Osteoblast (primary cell): ENCODE results near the gene SYDE1. TPM values are rescaled to one million over a fixed set of nuclear protein-coding genes. Genes with fewer than 3 reads are reported as not detected.

Source experiments
- DNase-seq: peaks from one replicate; pipeline ENCODE4 v3.0.0; 2011; ENCODE audit warnings: low spot score, mixed read lengths; ENCODE audit not compliant: insufficient read length; ENCODE audit errors: missing footprints
- H2AFZ ChIP-seq: 2 replicates; pipeline ENCODE4 v1.6.0; 2011; ENCODE audit warnings: mild to moderate bottlenecking, low read length
- H3K27ac ChIP-seq: 2 replicates; pipeline ENCODE4 v1.5.1; 2011; ENCODE audit warnings: mild to moderate bottlenecking, low read depth, low read length, moderate library complexity
- H3K27me3 ChIP-seq: 2 replicates; pipeline ENCODE4 v1.6.0; 2012; ENCODE audit warnings: mild to moderate bottlenecking, control low read depth, inconsistent platforms, low read length, moderate library complexity; ENCODE audit not compliant: insufficient read depth
- H3K36me3 ChIP-seq: 2 replicates; pipeline ENCODE4 v1.5.1; 2011; ENCODE audit warnings: mild to moderate bottlenecking, low read length, control low read depth, moderate library complexity; ENCODE audit not compliant: insufficient read depth
- H3K4me1 ChIP-seq: 2 replicates; pipeline ENCODE4 v1.5.1; 2011; ENCODE audit warnings: mild to moderate bottlenecking, low read length, control low read depth, moderate library complexity; ENCODE audit not compliant: insufficient read depth
- H3K4me2 ChIP-seq: 2 replicates; pipeline ENCODE4 v1.6.0; 2011; ENCODE audit warnings: mild to moderate bottlenecking, low read length; ENCODE audit not compliant: insufficient read depth
- H3K4me3 ChIP-seq: fragments of 200-600 bp; sonication (generic); 3 replicates; pipeline ENCODE4 v1.5.1; 2012; ENCODE audit warnings: mild to moderate bottlenecking, low read length, inconsistent platforms; ENCODE audit not compliant: insufficient read depth
- H3K79me2 ChIP-seq: 2 replicates; pipeline ENCODE4 v1.6.0; 2012; ENCODE audit warnings: mild to moderate bottlenecking, low read length, control low read depth, inconsistent platforms; ENCODE audit not compliant: insufficient read depth
- H3K9me3 ChIP-seq: 2 replicates; pipeline ENCODE4 v1.5.1; 2011; ENCODE audit warnings: low read depth, low read length, control low read depth
- H4K20me1 ChIP-seq: 2 replicates; pipeline ENCODE4 v1.6.0; 2012; ENCODE audit warnings: mild to moderate bottlenecking, low read length, control low read depth; ENCODE audit not compliant: insufficient read depth
- total RNA-seq: library from RNA; depleted of rRNA; stranded (reverse); fragments of >200 nt; gene quantifications from 2 replicates; pipeline ENCODE4 v1.2.3, GENCODE V29; 2012
- TF ChIP-seq, protein P1 (sequence below): IDR thresholded peaks from 2 replicates; pipeline ENCODE4 v1.5.1; 2011; ENCODE audit warnings: mild to moderate bottlenecking, low read depth, low read length, moderate library complexity; ENCODE audit errors: extremely low read depth

Gene SYDE1
- total RNA-seq, 1 donor = 56.8 TPM

DNA sequence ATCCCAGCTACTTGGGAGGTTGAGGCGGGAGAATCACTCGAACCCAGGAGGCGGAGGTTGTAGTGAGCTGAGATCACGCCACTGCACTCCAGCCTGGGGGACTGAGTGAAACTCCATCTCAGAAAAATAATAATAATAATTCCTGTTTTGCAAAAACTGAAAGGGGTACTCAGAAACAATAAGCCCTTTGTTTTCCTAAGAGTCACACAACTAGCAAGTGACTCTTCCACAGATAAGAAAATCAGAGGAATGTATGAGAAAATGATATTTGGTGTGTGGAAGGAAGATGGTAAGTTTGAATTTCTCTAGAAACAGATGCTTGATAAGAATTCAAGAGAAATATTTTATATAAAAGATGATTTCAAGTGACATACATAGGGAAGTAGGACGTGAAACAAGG, 35.1 kb downstream of the SYDE1 start:
- TF ChIP-seq, protein P1, sequence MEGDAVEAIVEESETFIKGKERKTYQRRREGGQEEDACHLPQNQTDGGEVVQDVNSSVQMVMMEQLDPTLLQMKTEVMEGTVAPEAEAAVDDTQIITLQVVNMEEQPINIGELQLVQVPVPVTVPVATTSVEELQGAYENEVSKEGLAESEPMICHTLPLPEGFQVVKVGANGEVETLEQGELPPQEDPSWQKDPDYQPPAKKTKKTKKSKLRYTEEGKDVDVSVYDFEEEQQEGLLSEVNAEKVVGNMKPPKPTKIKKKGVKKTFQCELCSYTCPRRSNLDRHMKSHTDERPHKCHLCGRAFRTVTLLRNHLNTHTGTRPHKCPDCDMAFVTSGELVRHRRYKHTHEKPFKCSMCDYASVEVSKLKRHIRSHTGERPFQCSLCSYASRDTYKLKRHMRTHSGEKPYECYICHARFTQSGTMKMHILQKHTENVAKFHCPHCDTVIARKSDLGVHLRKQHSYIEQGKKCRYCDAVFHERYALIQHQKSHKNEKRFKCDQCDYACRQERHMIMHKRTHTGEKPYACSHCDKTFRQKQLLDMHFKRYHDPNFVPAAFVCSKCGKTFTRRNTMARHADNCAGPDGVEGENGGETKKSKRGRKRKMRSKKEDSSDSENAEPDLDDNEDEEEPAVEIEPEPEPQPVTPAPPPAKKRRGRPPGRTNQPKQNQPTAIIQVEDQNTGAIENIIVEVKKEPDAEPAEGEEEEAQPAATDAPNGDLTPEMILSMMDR = no peak
- Histone ChIP-seq H3K27me3 (no peaks in the 10 kb centered on the region), H3K27ac (no peak overlapping the region), H3K4me1 (peaks cover 5% of the 10 kb centered on the region), H2AFZ (no peak overlapping the region), H3K4me2 (no peak overlapping the region), H3K4me3 (no peak overlapping the region), H3K9me3 (no peaks in the 10 kb centered on the region), H3K79me2 (no peaks in the 10 kb centered on the region), H3K36me3 (no peaks in the 10 kb centered on the region), H4K20me1 (no peaks in the 10 kb centered on the region)
- no peak for DNase-seq

DNA sequence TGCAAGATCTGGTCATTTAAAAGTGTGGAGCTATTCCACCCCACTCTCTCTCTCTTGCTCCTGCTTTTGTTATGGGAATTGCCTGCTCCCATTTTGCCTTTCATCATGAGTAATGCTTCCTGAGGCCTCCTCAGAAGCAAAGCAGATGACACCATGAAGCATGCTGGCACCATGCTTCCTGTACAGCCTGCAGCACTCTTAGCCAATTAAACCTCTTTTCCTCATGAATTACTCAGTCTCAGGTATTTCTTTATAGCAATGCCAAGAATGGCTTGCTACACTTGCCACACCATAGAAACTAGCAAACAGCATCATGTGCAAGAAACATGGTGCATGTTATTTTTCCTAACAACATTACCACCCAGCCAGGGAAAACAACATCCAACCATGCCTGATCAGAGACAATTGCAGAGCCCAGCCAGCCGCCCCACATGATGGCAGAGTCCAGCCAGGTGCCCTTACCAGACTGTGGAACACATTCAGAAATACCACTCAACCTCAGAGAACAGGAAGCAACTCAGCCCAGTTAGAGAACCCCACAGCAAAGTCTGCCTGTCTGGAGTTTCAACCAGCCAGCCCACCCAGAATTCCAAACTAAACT, 36.9 kb downstream of the SYDE1 start:
- Histone ChIP-seq H3K4me2 (no peak overlapping the region), H3K27ac (no peak overlapping the region)

DNA sequence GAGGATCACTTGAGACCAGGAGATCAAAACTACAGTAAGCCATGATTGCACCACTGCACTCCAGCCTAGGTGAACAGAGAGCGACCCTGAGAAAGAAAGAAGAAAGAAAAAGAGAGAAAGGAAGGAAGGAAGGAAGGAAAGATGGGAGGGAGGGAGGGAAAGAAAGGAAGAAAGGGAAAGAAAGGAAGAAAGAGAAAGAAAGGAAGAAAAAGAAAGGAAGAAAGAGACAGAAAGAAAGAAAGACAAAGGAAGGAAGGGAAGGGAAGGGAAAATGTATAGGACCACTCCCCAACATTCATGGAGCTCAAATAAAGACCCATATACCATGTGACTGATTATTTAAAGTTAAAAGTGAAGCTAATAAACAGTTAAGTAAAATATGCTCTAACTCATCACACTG, 39.9 kb downstream of the SYDE1 start:
- Histone ChIP-seq H3K36me3 (no peaks in the 10 kb centered on the region), H3K4me1 (no peaks in the 10 kb centered on the region), H3K4me3 (no peak overlapping the region), H3K27ac (no peak overlapping the region), H3K27me3 (peaks cover 4% of the 10 kb centered on the region), H3K9me3 (no peaks in the 10 kb centered on the region), H4K20me1 (no peaks in the 10 kb centered on the region), H3K4me2 (no peak overlapping the region), H2AFZ (no peak overlapping the region), H3K79me2 (no peaks in the 10 kb centered on the region)
- no peak for DNase-seq
- TF ChIP-seq, protein P1 = no peak

More for the DNA sequence above, 36.9 kb downstream of the SYDE1 start:
- TF ChIP-seq, protein P1 = no peak
- no peaks in the 10 kb centered on the region for H3K79me2 ChIP-seq
- no peak for DNase-seq
- peaks cover 4% of the 10 kb centered on the region for H3K27me3 ChIP-seq
- H3K9me3 ChIP-seq = no peaks in the 10 kb centered on the region
- H2AFZ ChIP-seq = no peak overlapping the region
- H3K4me3 ChIP-seq = no peak overlapping the region
- H3K4me1 ChIP-seq = no peaks in the 10 kb centered on the region
- H3K36me3 ChIP-seq = no peaks in the 10 kb centered on the region
- no peaks in the 10 kb centered on the region for H4K20me1 ChIP-seq

- H3K27ac ChIP-seq = no peak overlapping the region
- H3K36me3 ChIP-seq = no peaks in the 10 kb centered on the region
- DNase-seq = no peak
- H2AFZ ChIP-seq = no peak overlapping the region
- H3K4me2 ChIP-seq = no peak overlapping the region
- no peaks in the 10 kb centered on the region for H4K20me1 ChIP-seq
- H3K4me3 ChIP-seq = no peak overlapping the region
- TF ChIP-seq, protein P1 = no peak
- H3K27me3 ChIP-seq = peaks cover 4% of the 10 kb centered on the region
- H3K9me3 ChIP-seq = no peaks in the 10 kb centered on the region
- H3K79me2 ChIP-seq = no peaks in the 10 kb centered on the region
- H3K4me1 ChIP-seq = peaks cover 3% of the 10 kb centered on the region
Measured at GRCh38 chr19:15149737-15150136, 42.5 kb downstream of the SYDE1 start.
